Measurements from ENCODE around the gene MCU. TPM values are rescaled to one million over a fixed set of nuclear protein-coding genes. Genes with fewer than 3 reads are reported as not detected.
"Not testable (repeated sequence)": the region's sequence is repeated elsewhere in the genome, so short reads cannot be mapped to it uniquely, and the experiment has no call there.

Gene MCU
- total RNA-seq, 1 donor from 2014 or later, result 63.8 TPM

GRCh38 chr10:72736828-72737220, 44.9 kb downstream of the MCU start:
- no peak for DNase-seq (ENCODE audit: low spot score, unreplicated experiment)
- Mint-ChIP-seq H3K36me3 (ENCODE audit: insufficient read depth) (peaks cover 4% of the 10 kb centered on the region), H3K27ac (peak overlapping the region; percentile 65), H3K4me3 (ENCODE audit: low read depth) (no peak overlapping the region), H3K27me3 (no peaks in the 10 kb centered on the region), H3K4me1 (ENCODE audit: low read depth) (peaks cover 43% of the 10 kb centered on the region), H3K9me3 (ENCODE audit: low read depth) (no peaks in the 10 kb centered on the region)
- TF ChIP-seq CTCF (IDR thresholded peaks at IDR 0.05; ENCODE audit: unreplicated experiment), result no peak

- H3K27ac Mint-ChIP-seq; H3K36me3 Mint-ChIP-seq (ENCODE audit: insufficient read depth); H3K4me3 Mint-ChIP-seq (ENCODE audit: low read depth); H3K9me3 Mint-ChIP-seq (ENCODE audit: low read depth); DNase-seq (ENCODE audit: low spot score, unreplicated experiment); H3K27me3 Mint-ChIP-seq: not testable (repeated sequence)
- peaks cover 40% of the 10 kb centered on the region for H3K4me1 Mint-ChIP-seq (ENCODE audit: low read depth)
Observed at GRCh38 chr10:72737357-72737756, 45.4 kb downstream of the MCU start.

GRCh38 chr10:72738486-72738885, 46.5 kb downstream of the MCU start:
- Mint-ChIP-seq H3K27ac (no peak overlapping the region), H3K36me3 (ENCODE audit: insufficient read depth) (peaks cover 8% of the 10 kb centered on the region), H3K9me3 (ENCODE audit: low read depth) (no peaks in the 10 kb centered on the region), H3K4me1 (ENCODE audit: low read depth) (peaks cover 40% of the 10 kb centered on the region), H3K27me3 (no peaks in the 10 kb centered on the region), H3K4me3 (ENCODE audit: low read depth) (no peak overlapping the region)
- no peak for TF ChIP-seq CTCF (IDR thresholded peaks at IDR 0.05; ENCODE audit: unreplicated experiment)
- DNase-seq (ENCODE audit: low spot score, unreplicated experiment), result no peak

GRCh38 chr10:72740528-72740927, 48.6 kb downstream of the MCU start:
- peak overlapping the region; percentile 43 for H3K27ac Mint-ChIP-seq
- TF ChIP-seq CTCF (IDR thresholded peaks at IDR 0.05; ENCODE audit: unreplicated experiment), result no peak
- peaks cover 8% of the 10 kb centered on the region for H3K36me3 Mint-ChIP-seq (ENCODE audit: insufficient read depth)
- no peaks in the 10 kb centered on the region for H3K9me3 Mint-ChIP-seq (ENCODE audit: low read depth)
- peaks cover 45% of the 10 kb centered on the region for H3K4me1 Mint-ChIP-seq (ENCODE audit: low read depth)
- no peaks in the 10 kb centered on the region for H3K27me3 Mint-ChIP-seq
- no peak for DNase-seq (ENCODE audit: low spot score, unreplicated experiment)
- no peak overlapping the region for H3K4me3 Mint-ChIP-seq (ENCODE audit: low read depth)

- Mint-ChIP-seq H3K27me3 (no peaks in the 10 kb centered on the region), H3K27ac (peak overlapping the region; percentile 35), H3K36me3 (ENCODE audit: insufficient read depth) (peaks cover 8% of the 10 kb centered on the region), H3K4me1 (ENCODE audit: low read depth) (peaks cover 44% of the 10 kb centered on the region), H3K4me3 (ENCODE audit: low read depth) (no peak overlapping the region), H3K9me3 (ENCODE audit: low read depth) (no peaks in the 10 kb centered on the region)
- no peak for TF ChIP-seq CTCF (IDR thresholded peaks at IDR 0.05; ENCODE audit: unreplicated experiment)
- DNase-seq (ENCODE audit: low spot score, unreplicated experiment), result no peak
Observed at GRCh38 chr10:72742092-72742491, 50.1 kb downstream of the MCU start.

GRCh38 chr10:72742797-72743196, 50.9 kb downstream of the MCU start:
- DNase-seq (ENCODE audit: low spot score, unreplicated experiment), result no peak
- Mint-ChIP-seq H3K27ac (no peak overlapping the region), H3K36me3 (ENCODE audit: insufficient read depth) (peaks cover 11% of the 10 kb centered on the region), H3K4me1 (ENCODE audit: low read depth) (peaks cover 39% of the 10 kb centered on the region), H3K27me3 (no peaks in the 10 kb centered on the region), H3K9me3 (ENCODE audit: low read depth) (no peaks in the 10 kb centered on the region), H3K4me3 (ENCODE audit: low read depth) (no peak overlapping the region)
- TF ChIP-seq CTCF (IDR thresholded peaks at IDR 0.05; ENCODE audit: unreplicated experiment), result no peak
